Activated T-helper 2 cell treated with anti-CD3 and anti-CD28 coated beads, Interferon-gamma antibody, Interleukin-2, Interleukin-4, amounts not matched to agents 10 μg/mL and 5 μg/mL and 100 μg/mL, durations not matched to agents 14 hours and 24 hours and 36 hours (primary cell): ENCODE data around the gene CLDND1. TPM values are rescaled to one million over a fixed set of nuclear protein-coding genes. Genes with fewer than 3 reads are reported as not detected.
A peak's percentile ranks its signal among the peaks of the same experiment; 100 is the strongest.
"Not testable (repeated sequence)": the region's sequence is repeated elsewhere in the genome, so short reads cannot be mapped to it uniquely, and the experiment has no call there.

ENCODE experiments used
- DNase-seq: peaks from one replicate; pipeline ENCODE4 v3.0.0; 2021; ENCODE audit warnings: low spot score
- H3K27ac Mint-ChIP-seq: one replicate; pipeline ENCODE4 v1.8.0; 2021; ENCODE audit warnings: mixed read lengths
- H3K27me3 Mint-ChIP-seq: one replicate; pipeline ENCODE4 v1.8.0; 2021; ENCODE audit warnings: low read depth, mixed read lengths
- H3K36me3 Mint-ChIP-seq: one replicate; pipeline ENCODE4 v1.8.0; 2021; ENCODE audit warnings: low read depth, mixed read lengths
- H3K4me1 Mint-ChIP-seq: one replicate; pipeline ENCODE4 v1.8.0; 2021; ENCODE audit warnings: low read depth, mixed read lengths
- H3K4me3 Mint-ChIP-seq: one replicate; pipeline ENCODE4 v1.8.0; 2021; ENCODE audit warnings: low read depth, mild to moderate bottlenecking, moderate library complexity, mixed read lengths
- H3K9me3 Mint-ChIP-seq: one replicate; pipeline ENCODE4 v1.8.0; 2021; ENCODE audit warnings: mixed read lengths
- intact Hi-C: fragments of 100-400 bp; cut with micrococcal nuclease; formaldehyde crosslinking; loops from one replicate; pipeline ENCODE4 v1.15.1; 2023
- total RNA-seq: library from RNA; stranded (reverse); gene quantifications from 2 replicates; pipeline ENCODE4 v1.2.3, GENCODE V29; 2022

The CLDND1 gene
- 326 and 338 TPM in 2 replicates for total RNA-seq

GRCh38 chr3:98522544-98523281, at the start of gene CLDND1:
Gene CLDND1, minus strand, starts transcription at chr3:98522902. Its CDS starts 1,478 bp downstream, at chr3:98521424.
- peaks cover 73% of the 10 kb centered on the region for H3K36me3 Mint-ChIP-seq
- H3K9me3 Mint-ChIP-seq = no peaks in the 10 kb centered on the region
- intact Hi-C loops = loop anchor here (1.0 to 10.0 kb wide), 8 partner anchors 14 to 758 kb away; partner anchors contain the start of genes ARL6, CPOX and DCBLD2
- H3K27ac Mint-ChIP-seq = peak within 1 kb of the TSS; percentile 95
- peaks cover 68% of the 10 kb centered on the region for H3K4me1 Mint-ChIP-seq
- DNase-seq = peak; percentile 94
- H3K27me3 Mint-ChIP-seq = no peaks in the 10 kb centered on the region
- peak within 1 kb of the TSS; percentile 92 for H3K4me3 Mint-ChIP-seq

- H3K9me3 Mint-ChIP-seq = peaks cover 18% of the 10 kb centered on the region
- no peak overlapping the region for H3K4me3 Mint-ChIP-seq
- intact Hi-C loops = no loop called here
- no peaks in the 10 kb centered on the region for H3K27me3 Mint-ChIP-seq
- peak overlapping the region; percentile 42 for H3K27ac Mint-ChIP-seq
- DNase-seq = no peak
- peaks cover 14% of the 10 kb centered on the region for H3K36me3 Mint-ChIP-seq
- peaks cover 67% of the 10 kb centered on the region for H3K4me1 Mint-ChIP-seq
Observed at GRCh38 chr3:98568402-98568801, 45.7 kb upstream of the CLDND1 start.

DNA sequence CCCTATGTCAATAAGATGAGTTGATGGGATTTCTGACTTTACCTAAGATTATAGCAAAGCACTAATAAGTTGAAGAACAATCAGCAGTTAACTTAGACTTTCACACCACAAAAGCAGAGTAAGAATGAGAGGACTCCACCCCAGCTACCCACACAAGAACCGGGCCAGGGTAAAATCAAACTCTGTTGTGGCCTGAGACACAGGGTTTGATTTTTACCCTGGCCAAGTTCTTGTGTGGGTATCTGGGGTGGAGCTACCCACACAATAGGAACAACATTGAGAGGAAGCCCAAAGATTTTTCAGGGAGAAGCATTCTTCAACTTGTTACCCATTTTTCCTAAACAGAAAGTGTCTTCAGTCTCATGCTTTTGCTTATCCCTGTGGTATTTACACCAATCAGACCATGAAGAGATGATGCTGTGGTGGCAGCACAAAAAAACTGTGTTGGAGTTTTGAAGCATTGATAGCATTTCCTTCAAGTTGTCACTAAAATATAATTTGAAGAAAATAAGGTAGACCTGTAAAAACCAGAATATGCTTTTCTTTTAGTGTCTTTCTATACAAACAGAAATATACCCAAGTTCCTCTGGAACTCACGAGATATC, 45.1 kb upstream of the CLDND1 start:
- H3K36me3 Mint-ChIP-seq = peaks cover 14% of the 10 kb centered on the region
- no peak overlapping the region for H3K4me3 Mint-ChIP-seq
- intact Hi-C loops = no loop called here
- peaks cover 67% of the 10 kb centered on the region for H3K4me1 Mint-ChIP-seq
- DNase-seq = no peak
- peak overlapping the region; percentile 36 for H3K27ac Mint-ChIP-seq
- no peaks in the 10 kb centered on the region for H3K27me3 Mint-ChIP-seq
- H3K9me3 Mint-ChIP-seq = peaks cover 18% of the 10 kb centered on the region

- Mint-ChIP-seq H3K27me3 (no peaks in the 10 kb centered on the region), H3K27ac (no peak overlapping the region), H3K4me3 (no peak overlapping the region), H3K9me3 (peaks cover 18% of the 10 kb centered on the region), H3K4me1 (peaks cover 62% of the 10 kb centered on the region), H3K36me3 (peaks cover 14% of the 10 kb centered on the region)
- DNase-seq = no peak
- intact Hi-C loops = loop anchor here (1.0 to 2.0 kb wide), 5 partner anchors 8 to 43 kb away; partner anchors contain the start of gene CLDND1
Observed at GRCh38 chr3:98565843-98566242, 43.1 kb upstream of the CLDND1 start.

- H3K36me3 Mint-ChIP-seq = peaks cover 14% of the 10 kb centered on the region
- DNase-seq = no peak
- intact Hi-C loops = loop anchor here (1.0 to 2.0 kb wide), 5 partner anchors 9 to 42 kb away; partner anchors contain the start of gene CLDND1
- H3K4me3 Mint-ChIP-seq = no peak overlapping the region
- H3K9me3 Mint-ChIP-seq = peaks cover 18% of the 10 kb centered on the region
- H3K4me1 Mint-ChIP-seq = peaks cover 65% of the 10 kb centered on the region
- no peaks in the 10 kb centered on the region for H3K27me3 Mint-ChIP-seq
- no peak overlapping the region for H3K27ac Mint-ChIP-seq
Observed at GRCh38 chr3:98565237-98565643, 42.5 kb upstream of the CLDND1 start.

DNA sequence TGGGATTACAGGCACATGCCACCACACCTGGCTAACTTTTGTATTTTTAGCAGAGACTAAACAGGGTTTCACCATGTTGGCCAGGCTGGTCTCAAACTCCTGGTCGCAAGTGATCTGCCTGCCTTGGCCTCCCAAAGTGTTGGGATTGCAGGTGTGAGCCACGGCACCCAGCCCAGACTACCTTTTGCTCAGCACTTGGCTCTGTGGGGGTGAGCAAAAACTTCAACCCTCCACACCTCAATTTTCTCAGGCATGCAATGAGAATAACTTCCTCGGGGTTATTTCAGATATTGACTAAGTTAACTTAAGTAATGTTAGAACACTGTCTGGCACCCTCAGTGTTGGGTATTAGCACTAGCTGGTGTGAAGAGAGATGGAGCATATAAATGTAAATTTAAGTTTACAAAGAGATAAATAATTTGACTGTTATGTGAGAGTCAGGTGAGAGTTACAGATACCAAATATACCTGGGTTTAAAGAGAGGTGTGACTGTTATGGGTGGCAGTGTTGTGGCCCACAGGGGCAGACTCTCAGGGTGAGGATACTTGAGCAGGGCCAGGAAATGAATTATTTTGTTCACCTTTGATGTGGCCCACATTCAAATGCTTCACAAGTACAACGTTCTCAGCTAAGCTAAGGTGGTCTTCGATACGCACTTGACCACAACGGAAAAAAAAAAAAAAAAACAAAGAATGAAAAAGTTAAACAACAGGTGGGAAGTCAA, 41.7 kb upstream of the CLDND1 start:
- Mint-ChIP-seq H3K27ac (peak overlapping the region; percentile 66), H3K36me3 (peaks cover 11% of the 10 kb centered on the region), H3K27me3 (no peaks in the 10 kb centered on the region), H3K4me3 (peak overlapping the region; percentile 11), H3K4me1 (peaks cover 64% of the 10 kb centered on the region), H3K9me3 (peaks cover 19% of the 10 kb centered on the region)
- intact Hi-C loops = loop anchor here (1.0 to 2.0 kb wide), 5 partner anchors 8 to 42 kb away; partner anchors contain the start of gene CLDND1
- no peak for DNase-seq

GRCh38 chr3:98563661-98564281, 41.1 kb upstream of the CLDND1 start:
- intact Hi-C loops = loop anchor here (2.0 kb wide), 1 partner anchor 41 kb away; the partner anchor contains the start of gene CLDND1
- Mint-ChIP-seq H3K4me1 (peaks cover 67% of the 10 kb centered on the region), H3K27ac (no peak overlapping the region), H3K36me3 (peaks cover 5% of the 10 kb centered on the region), H3K4me3 (no peak overlapping the region), H3K27me3 (no peaks in the 10 kb centered on the region), H3K9me3 (peaks cover 14% of the 10 kb centered on the region)
- DNase-seq = no peak

DNA sequence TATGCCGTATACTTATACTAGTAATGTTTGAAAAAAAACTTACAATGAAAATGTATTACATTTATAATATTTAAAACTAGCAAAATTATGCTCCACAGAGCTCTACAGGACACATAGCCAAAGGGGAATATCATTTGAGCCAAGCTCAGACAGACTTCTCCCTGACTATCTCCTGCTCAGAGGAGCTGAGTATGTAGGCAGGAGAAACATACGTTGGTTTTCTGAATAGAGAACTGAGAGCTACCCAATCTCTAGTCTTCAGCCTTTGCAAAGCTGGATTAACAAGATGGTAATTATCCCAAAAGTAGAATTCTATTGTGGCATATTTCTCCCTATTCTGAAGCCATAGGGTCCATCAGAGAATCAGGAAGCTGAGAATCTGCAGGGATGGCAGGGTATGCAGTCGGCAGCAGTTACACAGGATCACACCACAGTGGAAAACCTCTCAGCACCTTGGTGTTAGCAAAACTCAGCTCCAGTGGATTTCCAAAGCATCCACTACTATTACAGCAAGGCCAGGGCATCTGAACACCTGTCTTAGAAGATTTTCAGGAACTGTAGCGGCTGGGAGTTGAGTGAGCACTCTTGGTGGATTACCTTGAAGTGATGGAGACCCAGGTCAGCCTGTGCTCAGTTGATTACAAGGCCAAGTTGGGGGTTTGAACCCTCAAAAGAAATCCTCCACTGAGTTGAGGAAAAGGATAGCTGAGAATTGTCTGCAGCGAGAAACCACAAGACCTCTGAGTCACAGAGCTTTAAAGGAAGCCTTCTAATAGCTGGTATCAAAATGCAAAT, 39.2 kb upstream of the CLDND1 start:
- Mint-ChIP-seq H3K9me3 (peaks cover 10% of the 10 kb centered on the region), H3K36me3 (no peaks in the 10 kb centered on the region), H3K4me3 (no peak overlapping the region), H3K4me1 (peaks cover 73% of the 10 kb centered on the region), H3K27me3 (no peaks in the 10 kb centered on the region), H3K27ac (peak overlapping the region; percentile 51)
- DNase-seq = no peak
- intact Hi-C loops = no loop called here

DNA sequence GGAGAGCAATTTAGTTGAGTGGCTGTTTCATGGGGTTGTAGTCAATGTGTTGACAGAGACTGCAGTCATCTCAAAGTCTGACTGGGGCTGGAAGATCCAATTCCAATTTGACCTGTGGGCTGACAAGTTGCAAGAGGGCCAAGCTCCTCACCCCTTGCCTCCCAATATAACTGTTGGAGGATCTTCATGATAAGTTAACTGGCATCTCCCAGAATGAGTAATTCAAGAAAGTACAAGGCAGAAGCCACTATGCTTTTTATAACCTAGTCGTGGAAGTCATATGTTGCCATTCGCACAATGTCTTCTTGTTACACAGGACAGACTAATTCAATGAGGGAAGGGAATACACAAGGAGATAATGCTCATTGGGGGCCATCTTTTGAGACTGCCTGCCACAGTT, 38.2 kb upstream of the CLDND1 start:
- Mint-ChIP-seq H3K9me3 (peaks cover 6% of the 10 kb centered on the region), H3K27ac (peak overlapping the region; percentile 64), H3K36me3 (no peaks in the 10 kb centered on the region), H3K4me1 (peaks cover 73% of the 10 kb centered on the region), H3K27me3 (no peaks in the 10 kb centered on the region), H3K4me3 (peak overlapping the region; percentile 17)
- DNase-seq = no peak
- intact Hi-C loops = no loop called here

GRCh38 chr3:98559769-98560168, 37.1 kb upstream of the CLDND1 start:
- not testable (repeated sequence) for H3K27ac Mint-ChIP-seq, H3K36me3 Mint-ChIP-seq, H3K4me3 Mint-ChIP-seq, H3K27me3 Mint-ChIP-seq, H3K9me3 Mint-ChIP-seq, DNase-seq
- peaks cover 70% of the 10 kb centered on the region for H3K4me1 Mint-ChIP-seq
- intact Hi-C loops = loop anchor here (5.0 to 10.0 kb wide), 3 partner anchors 577 to 1845 kb away; partner anchors contain the start of genes CRYBG3, LNP1 and TOMM70

DNA sequence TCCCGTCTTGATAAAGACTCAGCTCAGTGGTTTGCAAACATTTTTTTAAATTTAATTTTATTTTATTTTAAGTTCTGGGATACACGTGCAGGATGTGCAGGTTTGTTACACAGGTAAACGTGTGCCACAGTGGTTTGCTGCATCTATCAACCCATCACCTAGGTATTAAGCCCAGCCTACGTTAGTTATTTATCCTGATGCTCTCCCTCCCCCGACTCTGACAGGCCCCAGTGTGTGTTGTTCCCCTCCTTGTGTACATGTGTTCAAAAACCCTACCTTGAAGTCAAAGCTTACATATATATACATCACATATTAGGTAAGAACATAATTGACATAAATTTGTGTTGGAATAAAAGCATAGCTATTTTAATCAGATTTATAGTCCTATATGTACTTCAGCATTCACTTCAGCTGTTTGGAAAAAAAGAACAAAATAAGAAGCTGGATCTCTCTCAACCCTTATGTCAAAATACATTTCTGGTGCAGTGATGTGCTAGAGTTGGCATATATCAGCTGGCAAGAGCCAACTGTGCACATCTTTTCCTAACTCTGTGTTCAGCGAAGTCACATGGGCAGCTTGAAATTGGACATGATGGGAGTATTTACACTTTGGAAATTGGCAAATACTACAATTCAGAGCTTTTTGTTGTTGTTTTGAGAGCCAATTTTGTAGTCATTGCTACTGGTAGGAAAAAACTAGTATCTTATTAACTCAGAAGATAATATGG, 35.6 kb upstream of the CLDND1 start:
- peak overlapping the region; percentile 40 for H3K4me3 Mint-ChIP-seq
- intact Hi-C loops = loop anchor here (5.0 to 10.0 kb wide), 3 partner anchors 576 to 1847 kb away; partner anchors contain the start of genes CRYBG3, LNP1 and TOMM70
- H3K4me1 Mint-ChIP-seq = peaks cover 68% of the 10 kb centered on the region
- peaks cover 5% of the 10 kb centered on the region for H3K36me3 Mint-ChIP-seq
- H3K27ac Mint-ChIP-seq = peak overlapping the region; percentile 93
- no peak for DNase-seq
- H3K27me3 Mint-ChIP-seq = no peaks in the 10 kb centered on the region
- peaks cover 6% of the 10 kb centered on the region for H3K9me3 Mint-ChIP-seq
